Ectodermal cell (in vitro differentiated cells): ENCODE data around the gene INAVA.
"Not testable (repeated sequence)": the region's sequence is repeated elsewhere in the genome, so short reads cannot be mapped to it uniquely, and the experiment has no call there.

ENCODE experiments used
- H3K27ac ChIP-seq: 2 replicates; pipeline ENCODE4 v1.7.0; 2013; ENCODE audit warnings: mild to moderate bottlenecking, low read depth, low read length; ENCODE audit not compliant: insufficient read depth, poor library complexity, severe bottlenecking
- H3K27me3 ChIP-seq: 2 replicates; pipeline ENCODE4 v1.7.0; 2013; ENCODE audit warnings: mild to moderate bottlenecking, low read length; ENCODE audit not compliant: insufficient read depth, control insufficient read depth, poor library complexity, severe bottlenecking
- H3K36me3 ChIP-seq: one replicate; pipeline ENCODE4 v1.7.0; 2013; ENCODE audit warnings: low read length; ENCODE audit not compliant: control insufficient read depth, insufficient read depth
- H3K4me1 ChIP-seq: one replicate; pipeline ENCODE4 v1.7.0; 2013; ENCODE audit warnings: low read length; ENCODE audit not compliant: control insufficient read depth, insufficient read depth
- H3K4me3 ChIP-seq: 2 replicates; pipeline ENCODE4 v1.7.0; 2013; ENCODE audit warnings: low read depth, low read length, control low read depth; ENCODE audit not compliant: insufficient read depth
- H3K9me3 ChIP-seq: 2 replicates; pipeline ENCODE4 v1.7.0; 2013; ENCODE audit warnings: mild to moderate bottlenecking, low read length, moderate library complexity; ENCODE audit not compliant: control insufficient read depth
- WGBS, 2 experiments: methylation state at CpG; one replicate each; pipeline ENCODE4 v1.1.7; 2013; ENCODE audit warnings: missing lambda C conversion rate in 2 of 2; 5-methylcytosine and 5-hydroxymethylcytosine counted together

INAVA gene

GRCh38 chr1:200917291-200917817 is 22.7 kb downstream of the INAVA start:
- peaks cover 6% of the 10 kb centered on the region for H3K4me1 ChIP-seq
- no peaks in the 10 kb centered on the region for H3K27me3 ChIP-seq
- WGBS, 2 experiments = 90 to 93% methylated on average over 6 of the region's 7 CpGs
- no peak overlapping the region for H3K27ac ChIP-seq
- H3K9me3 ChIP-seq = no peaks in the 10 kb centered on the region
- no peak overlapping the region for H3K4me3 ChIP-seq
- peaks cover 10% of the 10 kb centered on the region for H3K36me3 ChIP-seq

DNA sequence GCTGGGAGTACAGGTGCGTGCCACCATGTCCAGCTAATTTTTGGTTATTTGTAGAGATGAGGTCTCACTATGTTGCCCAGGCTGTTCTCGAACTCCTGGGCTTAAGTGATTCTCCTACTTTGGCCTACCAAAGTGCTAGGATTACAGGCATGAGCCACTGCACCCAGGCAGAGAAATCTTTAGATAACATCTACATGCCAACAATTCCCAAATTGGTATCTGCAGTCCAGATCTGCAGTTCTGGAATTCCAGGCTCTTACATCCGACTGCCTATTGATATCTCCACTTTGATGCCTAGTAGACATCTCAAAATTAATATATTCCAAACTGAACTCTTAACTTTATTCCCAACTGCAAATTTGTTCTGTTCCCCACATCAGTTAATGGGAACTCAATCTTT is 23.3 kb downstream of the INAVA start:
- WGBS, 2 experiments = 91 to 96% methylated on average over 3 of the region's 3 CpGs
- H3K4me3 ChIP-seq = no peak overlapping the region
- H3K36me3 ChIP-seq = peaks cover 4% of the 10 kb centered on the region
- no peak overlapping the region for H3K27ac ChIP-seq
- H3K27me3 ChIP-seq = no peaks in the 10 kb centered on the region
- H3K9me3 ChIP-seq = no peaks in the 10 kb centered on the region
- peaks cover 6% of the 10 kb centered on the region for H3K4me1 ChIP-seq

GRCh38 chr1:200919386-200919785 is 24.7 kb downstream of the INAVA start:
- Histone ChIP-seq H3K36me3 (no peaks in the 10 kb centered on the region), H3K4me1 (peaks cover 6% of the 10 kb centered on the region), H3K9me3 (no peaks in the 10 kb centered on the region), H3K27ac (no peak overlapping the region), H3K27me3 (no peaks in the 10 kb centered on the region), H3K4me3 (no peak overlapping the region)
- 93% methylated on average over 2 of the region's 2 CpGs for WGBS, 2 experiments

- Histone ChIP-seq H3K4me1 (peaks cover 6% of the 10 kb centered on the region), H3K27ac (no peak overlapping the region), H3K36me3 (no peaks in the 10 kb centered on the region), H3K4me3 (no peak overlapping the region), H3K9me3 (no peaks in the 10 kb centered on the region), H3K27me3 (no peaks in the 10 kb centered on the region)
- 64 to 69% methylated on average over 9 of the region's 9 CpGs for WGBS, 2 experiments
These were observed 26.9 kb downstream of the INAVA start for GRCh38 chr1:200921571-200922110.

- Histone ChIP-seq H3K4me3 (no peak overlapping the region), H3K9me3 (no peaks in the 10 kb centered on the region), H3K4me1 (peaks cover 6% of the 10 kb centered on the region), H3K27ac (no peak overlapping the region), H3K27me3 (no peaks in the 10 kb centered on the region), H3K36me3 (no peaks in the 10 kb centered on the region)
- 91 to 95% methylated on average over 2 of the region's 2 CpGs for WGBS, 2 experiments
These were observed 27.7 kb downstream of the INAVA start for GRCh38 chr1:200922406-200922805.

DNA sequence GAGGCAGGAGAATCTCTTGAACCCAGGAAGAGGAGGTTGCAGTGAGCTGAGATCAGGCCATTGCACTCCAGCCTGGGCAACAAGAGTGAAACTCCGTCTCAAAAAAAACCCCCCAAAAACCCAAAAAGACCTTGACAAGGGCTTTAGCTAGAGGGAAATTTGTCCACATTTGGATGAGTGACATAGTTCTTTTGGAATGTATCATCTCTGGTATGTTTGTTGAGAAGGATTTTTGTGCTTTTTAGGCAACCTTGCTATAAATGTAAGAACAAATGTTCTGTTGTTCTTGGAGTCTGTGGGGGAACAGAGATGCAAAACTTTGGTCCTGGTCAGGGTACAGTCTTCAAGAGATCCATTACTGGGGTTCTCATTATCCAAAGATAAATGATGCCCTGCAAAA is 28.9 kb downstream of the INAVA start:
- 100% methylated on average over 1 of the region's 1 CpG; no CpG with 5 or more reads in 1 of the 2 experiments for WGBS, 2 experiments
- no peaks in the 10 kb centered on the region for H3K27me3 ChIP-seq
- no peak overlapping the region for H3K4me3 ChIP-seq
- no peaks in the 10 kb centered on the region for H3K9me3 ChIP-seq
- peaks cover 6% of the 10 kb centered on the region for H3K4me1 ChIP-seq
- H3K36me3 ChIP-seq = no peaks in the 10 kb centered on the region
- no peak overlapping the region for H3K27ac ChIP-seq

- Histone ChIP-seq H3K9me3 (no peaks in the 10 kb centered on the region), H3K27ac (no peak overlapping the region), H3K27me3 (no peaks in the 10 kb centered on the region), H3K4me3 (no peak overlapping the region), H3K4me1 (peaks cover 6% of the 10 kb centered on the region), H3K36me3 (no peaks in the 10 kb centered on the region)
- WGBS, 2 experiments = 93 to 100% methylated on average over 3 of the region's 4 CpGs
These were observed 31.1 kb downstream of the INAVA start for GRCh38 chr1:200925831-200926230.

DNA sequence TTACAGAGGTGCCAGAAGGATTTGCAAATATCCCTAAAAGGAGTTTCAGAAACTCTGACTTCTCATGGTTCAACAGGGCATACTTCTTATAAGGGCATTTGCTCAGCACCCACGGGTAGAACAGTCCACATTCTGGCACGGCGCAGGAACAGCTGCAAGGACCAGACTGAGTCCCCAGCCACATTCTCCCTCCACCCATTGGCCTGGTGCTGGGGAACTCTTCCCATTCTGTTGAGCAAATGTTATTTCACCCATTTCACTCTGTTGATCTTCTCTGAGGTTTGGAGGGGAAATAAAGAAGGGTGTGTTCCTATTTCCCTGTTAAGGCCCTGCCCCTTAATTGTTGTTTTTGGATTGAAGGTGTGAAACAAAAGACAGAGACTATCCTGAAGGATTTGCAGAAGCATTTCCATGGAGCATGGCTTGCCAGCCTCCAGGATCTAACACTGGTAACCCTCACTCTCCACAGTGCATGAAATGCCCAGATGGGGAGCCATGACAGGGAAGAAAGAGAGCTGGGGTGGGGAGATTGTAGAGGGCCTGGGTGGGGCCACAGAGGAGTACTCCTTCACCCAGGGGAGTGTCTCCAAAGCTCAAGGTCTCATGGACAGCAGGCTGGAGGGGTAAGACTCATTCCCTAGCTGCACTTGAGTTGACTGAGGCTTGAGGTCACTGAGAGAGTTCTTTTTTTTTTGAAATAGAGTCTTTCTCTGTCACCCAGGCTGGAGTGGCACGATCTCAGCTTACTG is 35.0 kb downstream of the INAVA start:
- WGBS, 2 experiments = 90 to 93% methylated on average over 4 of the region's 4 CpGs
- no peaks in the 10 kb centered on the region for H3K4me1 ChIP-seq
- H3K27ac ChIP-seq = no peak overlapping the region
- H3K4me3 ChIP-seq = no peak overlapping the region
- H3K9me3 ChIP-seq = no peaks in the 10 kb centered on the region
- H3K36me3 ChIP-seq = no peaks in the 10 kb centered on the region
- H3K27me3 ChIP-seq = no peaks in the 10 kb centered on the region

- not testable (repeated sequence) for H3K4me1 ChIP-seq, H3K27ac ChIP-seq, H3K27me3 ChIP-seq, H3K4me3 ChIP-seq, H3K9me3 ChIP-seq, H3K36me3 ChIP-seq
- WGBS, 2 experiments = 88 to 92% methylated on average over 8 of the region's 8 CpGs
These were observed 35.6 kb downstream of the INAVA start for GRCh38 chr1:200930285-200930684.

DNA sequence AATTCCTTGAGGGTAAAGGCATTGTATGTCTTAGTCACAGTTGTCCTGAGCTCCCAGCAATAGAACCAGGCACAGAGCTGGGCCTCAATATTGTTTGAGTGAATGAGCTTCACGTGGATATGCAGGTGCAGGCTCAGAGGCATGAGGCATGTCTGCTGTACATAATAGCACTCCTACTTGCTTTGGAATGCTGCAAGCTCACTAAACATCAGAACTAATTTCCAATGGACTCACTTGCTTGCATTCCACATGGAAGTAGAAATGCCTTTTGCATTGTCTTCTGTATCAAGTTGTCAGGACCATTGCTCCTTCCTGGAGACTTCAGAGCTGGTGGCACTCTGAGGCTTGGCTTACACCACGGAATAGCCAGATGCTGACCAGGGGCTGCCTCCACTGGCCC is 37.1 kb downstream of the INAVA start:
- H3K36me3 ChIP-seq = no peaks in the 10 kb centered on the region
- no peaks in the 10 kb centered on the region for H3K27me3 ChIP-seq
- no peak overlapping the region for H3K27ac ChIP-seq
- no peak overlapping the region for H3K4me3 ChIP-seq
- H3K4me1 ChIP-seq = no peaks in the 10 kb centered on the region
- H3K9me3 ChIP-seq = no peaks in the 10 kb centered on the region
- WGBS, 2 experiments = 86 to 94% methylated on average over 2 of the region's 2 CpGs
